Measurements from ENCODE around the gene SFRP2. TPM values are rescaled to one million over a fixed set of nuclear protein-coding genes. Genes with fewer than 3 reads are reported as not detected.

Gene SFRP2
- total and polyA plus RNA-seq, 10 of the 15 experiments (the other 5 are each of a cell fraction or from before 2014, with no cell fraction given): 0.11 to 0.33 (median 0.16) TPM; not detected in 7

DNA sequence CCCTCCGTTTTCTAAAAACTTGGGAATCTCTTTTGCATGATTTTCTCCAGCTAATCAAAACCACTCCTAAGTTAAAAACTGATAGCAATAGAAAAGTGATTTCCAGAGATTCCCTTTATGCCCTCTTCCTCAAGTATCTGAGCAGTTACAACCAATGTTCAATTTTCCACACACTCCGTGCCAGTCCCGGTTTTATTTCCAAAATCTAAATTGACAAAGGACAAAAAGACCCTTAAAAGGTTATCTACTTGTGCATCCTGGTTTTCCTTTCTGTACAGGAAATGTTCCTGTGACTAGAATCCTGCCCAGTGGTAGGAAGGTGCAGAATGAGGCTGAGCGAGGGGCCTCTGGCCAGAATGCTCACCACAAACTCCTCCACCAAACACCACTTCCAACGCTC is 1.3 kb downstream of the SFRP2 start (continued):
- TF ChIP-seq E2F4 (IDR thresholded peaks at IDR 0.05; ENCODE audit: low read depth, low read length): no peak
- TF ChIP-seq, protein P1, sequence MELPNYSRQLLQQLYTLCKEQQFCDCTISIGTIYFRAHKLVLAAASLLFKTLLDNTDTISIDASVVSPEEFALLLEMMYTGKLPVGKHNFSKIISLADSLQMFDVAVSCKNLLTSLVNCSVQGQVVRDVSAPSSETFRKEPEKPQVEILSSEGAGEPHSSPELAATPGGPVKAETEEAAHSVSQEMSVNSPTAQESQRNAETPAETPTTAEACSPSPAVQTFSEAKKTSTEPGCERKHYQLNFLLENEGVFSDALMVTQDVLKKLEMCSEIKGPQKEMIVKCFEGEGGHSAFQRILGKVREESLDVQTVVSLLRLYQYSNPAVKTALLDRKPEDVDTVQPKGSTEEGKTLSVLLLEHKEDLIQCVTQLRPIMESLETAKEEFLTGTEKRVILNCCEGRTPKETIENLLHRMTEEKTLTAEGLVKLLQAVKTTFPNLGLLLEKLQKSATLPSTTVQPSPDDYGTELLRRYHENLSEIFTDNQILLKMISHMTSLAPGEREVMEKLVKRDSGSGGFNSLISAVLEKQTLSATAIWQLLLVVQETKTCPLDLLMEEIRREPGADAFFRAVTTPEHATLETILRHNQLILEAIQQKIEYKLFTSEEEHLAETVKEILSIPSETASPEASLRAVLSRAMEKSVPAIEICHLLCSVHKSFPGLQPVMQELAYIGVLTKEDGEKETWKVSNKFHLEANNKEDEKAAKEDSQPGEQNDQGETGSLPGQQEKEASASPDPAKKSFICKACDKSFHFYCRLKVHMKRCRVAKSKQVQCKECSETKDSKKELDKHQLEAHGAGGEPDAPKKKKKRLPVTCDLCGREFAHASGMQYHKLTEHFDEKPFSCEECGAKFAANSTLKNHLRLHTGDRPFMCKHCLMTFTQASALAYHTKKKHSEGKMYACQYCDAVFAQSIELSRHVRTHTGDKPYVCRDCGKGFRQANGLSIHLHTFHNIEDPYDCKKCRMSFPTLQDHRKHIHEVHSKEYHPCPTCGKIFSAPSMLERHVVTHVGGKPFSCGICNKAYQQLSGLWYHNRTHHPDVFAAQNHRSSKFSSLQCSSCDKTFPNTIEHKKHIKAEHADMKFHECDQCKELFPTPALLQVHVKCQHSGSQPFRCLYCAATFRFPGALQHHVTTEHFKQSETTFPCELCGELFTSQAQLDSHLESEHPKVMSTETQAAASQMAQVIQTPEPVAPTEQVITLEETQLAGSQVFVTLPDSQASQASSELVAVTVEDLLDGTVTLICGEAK (IDR thresholded peaks at IDR 0.05; ENCODE audit: borderline replicate concordance): no peak
- TF ChIP-seq TARDBP (IDR thresholded peaks at IDR 0.05; ENCODE audit: borderline replicate concordance): no peak

GRCh38 chr4:153787061-153787560 is 1.8 kb downstream of the SFRP2 start:
- H3K4me2 ChIP-seq (ENCODE audit: control insufficient read depth, insufficient read depth): no peak overlapping the region
- H3K27me3 ChIP-seq (replicated peaks in 1 of 2; ENCODE audit: control insufficient read depth in 2 of 2, insufficient read depth in 2 of 2, low read length in 1 of 2): peaks cover 27 to 31% of the 10 kb centered on the region in 2 experiments
- in situ Hi-C loops (cut with MboI): no loop called here
- H3K9me3 ChIP-seq (replicated peaks; ENCODE audit: control insufficient read depth, insufficient read depth, low read length): no peaks in the 10 kb centered on the region
- no peaks in the 10 kb centered on the region for H4K20me1 ChIP-seq (ENCODE audit: control insufficient read depth, insufficient read depth)
- RAD21 ChIA-PET (ENCODE audit: unreplicated experiment): no interaction called here
- no peak overlapping the region for H3K9ac ChIP-seq (ENCODE audit: control insufficient read depth, insufficient read depth, low read length)
- CTCF ChIA-PET: interaction anchor here (0.6 to 2.7 kb wide), 4 partner anchors 9 to 1621 kb away, joined by 3 to 25 read pairs (median 4); no protein-coding TSS in a partner anchor
- no peaks in the 10 kb centered on the region for H3K4me1 ChIP-seq (ENCODE audit: control insufficient read depth, insufficient read depth, low read length)
- H3K27ac ChIP-seq (ENCODE audit: control insufficient read depth, insufficient read depth): no peak overlapping the region
- WGBS (ENCODE audit: insufficient coverage, insufficient replicate concordance, low lambda C conversion rate, missing lambda C conversion rate): 86% methylated on average over 1 of the region's 1 CpG
- ATAC-seq (no peak), FAIRE-seq (no peak), DNase-seq (ENCODE audit: low read depth, low spot score) (no peak)
- intact Hi-C loops (cut with micrococcal nuclease; ENCODE audit: unreplicated experiment): loop anchor here (10.0 kb wide), 1 partner anchor 228 kb away; no protein-coding TSS in a partner anchor
- no peak overlapping the region for H2AFZ ChIP-seq (ENCODE audit: control insufficient read depth, low read depth, low read length)
- BruUV-seq (replicated peaks): no TSS peak
- no peaks in the 10 kb centered on the region for H3K36me3 ChIP-seq (ENCODE audit: control insufficient read depth in 2 of 2, insufficient read depth in 2 of 2, low read length in 1 of 2)
- no peak overlapping the region for H3K4me3 ChIP-seq
- POLR2A ChIA-PET: no interaction called here
- SMC1A ChIA-PET (ENCODE audit: uncharacterized antibody, unreplicated experiment): interaction anchor here (2.1 kb wide), 1 partner anchor 295 kb away, joined by 6 read pairs; no protein-coding TSS in a partner anchor
- no peaks in the 10 kb centered on the region for H3K79me2 ChIP-seq (ENCODE audit: control insufficient read depth, insufficient read depth, low read length)
- TF ChIP-seq STAT3 (IDR thresholded peaks at IDR 0.05; ENCODE audit: low read depth, low read length) (no peak), POLR2AphosphoS5 (IDR thresholded peaks at IDR 0.05; ENCODE audit: low read length) (no peak), CREM (IDR thresholded peaks at IDR 0.05; ENCODE audit: low read depth) (no peak), USF1 (IDR thresholded peaks at IDR 0.05; ENCODE audit: borderline replicate concordance, extremely low read length, insufficient read depth, low read depth, low read length) (no peak), NKRF (conservative IDR thresholded peaks at IDR 0.05) (no peak), HDAC6 (IDR thresholded peaks at IDR 0.05; ENCODE audit: unreplicated experiment) (no peak), EZH2 (IDR thresholded peaks at IDR 0.05; ENCODE audit: borderline replicate concordance, control insufficient read depth, low read depth, low read length) (no peak)
- TF ChIP-seq, protein P2, sequence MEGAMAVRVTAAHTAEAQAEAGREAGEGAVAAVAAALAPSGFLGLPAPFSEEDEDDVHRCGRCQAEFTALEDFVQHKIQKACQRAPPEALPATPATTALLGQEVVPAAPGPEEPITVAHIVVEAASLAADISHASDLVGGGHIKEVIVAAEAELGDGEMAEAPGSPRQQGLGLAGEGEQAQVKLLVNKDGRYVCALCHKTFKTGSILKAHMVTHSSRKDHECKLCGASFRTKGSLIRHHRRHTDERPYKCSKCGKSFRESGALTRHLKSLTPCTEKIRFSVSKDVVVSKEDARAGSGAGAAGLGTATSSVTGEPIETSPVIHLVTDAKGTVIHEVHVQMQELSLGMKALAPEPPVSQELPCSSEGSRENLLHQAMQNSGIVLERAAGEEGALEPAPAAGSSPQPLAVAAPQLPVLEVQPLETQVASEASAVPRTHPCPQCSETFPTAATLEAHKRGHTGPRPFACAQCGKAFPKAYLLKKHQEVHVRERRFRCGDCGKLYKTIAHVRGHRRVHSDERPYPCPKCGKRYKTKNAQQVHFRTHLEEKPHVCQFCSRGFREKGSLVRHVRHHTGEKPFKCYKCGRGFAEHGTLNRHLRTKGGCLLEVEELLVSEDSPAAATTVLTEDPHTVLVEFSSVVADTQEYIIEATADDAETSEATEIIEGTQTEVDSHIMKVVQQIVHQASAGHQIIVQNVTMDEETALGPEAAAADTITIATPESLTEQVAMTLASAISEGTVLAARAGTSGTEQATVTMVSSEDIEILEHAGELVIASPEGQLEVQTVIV (IDR thresholded peaks at IDR 0.05; ENCODE audit: borderline replicate concordance, partially characterized antibody): no peak
